ENCODE results near the gene MAGT1.
"Not testable (repeated sequence)": the region's sequence is repeated elsewhere in the genome, so short reads cannot be mapped to it uniquely, and the experiment has no call there.

MAGT1 gene

GRCh38 chrX:77894921-77895886, at the start of gene MAGT1:
MAGT1 (minus strand) TSS chrX:77895435; CDS start chrX:77895410, 25 bp downstream.
- peak; percentile 95 to 97 for DNase-seq

DNA sequence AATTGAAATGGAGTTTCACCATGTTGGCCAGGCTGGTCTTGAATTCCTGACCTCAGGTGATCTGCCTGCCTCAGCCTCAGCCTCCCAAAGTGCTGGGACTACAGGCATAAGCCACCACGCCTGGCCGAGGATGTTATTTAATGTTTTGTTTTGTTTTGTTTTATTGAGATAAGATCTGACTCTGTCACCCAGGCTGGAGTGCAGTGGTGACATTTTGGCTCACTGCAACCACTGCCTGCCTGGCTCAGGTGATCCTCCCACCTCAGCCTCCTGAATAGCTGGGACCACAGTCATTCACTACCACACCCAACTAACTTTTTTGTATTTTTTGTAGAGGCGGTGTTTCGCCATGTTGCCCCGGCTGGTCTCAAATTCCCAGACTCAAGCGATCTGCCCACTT, 49.8 kb upstream of the MAGT1 start:
- DNase-seq: not testable (repeated sequence)

DNA sequence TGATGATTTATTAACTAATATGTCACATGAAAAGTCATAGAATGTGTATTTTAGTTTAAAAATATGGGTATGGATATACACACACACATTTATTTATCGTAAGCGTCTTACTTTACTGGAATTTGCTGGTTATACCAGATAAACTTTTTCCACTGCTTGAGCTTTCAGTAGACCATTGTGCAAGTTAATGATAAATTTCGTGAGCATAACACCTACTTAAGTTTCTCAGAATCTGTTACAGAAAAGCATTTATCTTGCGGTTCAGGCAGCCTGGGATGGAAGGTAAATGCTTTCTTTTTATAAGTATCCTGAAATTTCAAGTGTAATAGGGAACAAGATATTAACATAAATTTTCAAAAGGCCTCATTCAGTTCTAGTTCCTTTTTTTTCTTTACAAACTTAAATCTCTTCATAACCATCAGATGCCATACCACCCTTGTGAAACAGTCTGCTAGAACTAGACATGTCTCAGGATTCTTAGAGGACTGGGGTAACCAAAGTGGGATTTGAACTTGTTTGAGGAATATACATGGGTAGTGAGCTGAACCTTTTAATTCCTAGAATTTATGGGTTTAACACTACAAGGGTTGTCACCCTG, 42.9 kb upstream of the MAGT1 start:
- DNase-seq: no peak

- no peak for DNase-seq
Measured at GRCh38 chrX:77937291-77937690, 42.1 kb upstream of the MAGT1 start.

- no peak for DNase-seq
Measured at GRCh38 chrX:77936299-77936698, 41.1 kb upstream of the MAGT1 start.

- no peak for DNase-seq
Measured at GRCh38 chrX:77935886-77936285, 40.7 kb upstream of the MAGT1 start.

DNA sequence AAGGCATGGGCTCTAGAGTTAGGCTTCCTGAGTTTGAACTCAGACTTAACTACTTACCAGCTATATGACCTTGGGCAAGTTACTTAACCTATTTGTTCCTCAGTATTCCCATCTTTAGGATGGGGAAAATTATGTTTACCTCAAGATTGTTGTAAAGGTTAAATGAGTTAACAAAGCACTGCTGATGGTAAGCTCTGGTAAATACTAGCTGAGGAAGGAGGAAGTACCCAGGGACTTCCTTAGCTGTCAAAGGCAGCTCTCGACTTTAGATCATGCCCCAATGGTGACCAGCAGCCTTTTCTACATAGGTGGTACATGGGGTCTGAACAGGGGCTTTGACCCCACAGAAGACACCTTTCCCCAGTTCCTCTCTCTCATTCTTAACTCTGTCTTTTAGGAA, 35.3 kb upstream of the MAGT1 start:
- no peak for DNase-seq

DNA sequence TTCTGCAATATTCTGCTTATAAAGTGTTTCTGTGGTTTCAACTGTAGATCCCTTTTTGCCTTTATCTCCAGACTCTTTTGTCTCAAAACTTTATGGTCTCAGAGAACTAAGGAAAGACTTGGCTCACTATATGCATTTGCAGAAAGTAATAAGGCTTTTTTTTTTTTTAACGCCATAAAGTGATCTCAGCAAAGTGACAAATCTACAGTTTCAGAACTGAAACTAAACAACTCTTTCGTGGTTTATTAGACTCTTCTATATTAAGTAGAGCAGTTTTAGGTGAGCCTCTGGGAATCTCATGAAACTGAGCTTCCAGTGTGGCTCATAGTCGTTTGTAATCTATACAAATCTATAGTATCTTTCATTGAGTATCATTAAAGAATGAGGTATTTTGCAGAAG, 30.5 kb upstream of the MAGT1 start:
- no peak for DNase-seq

DNA sequence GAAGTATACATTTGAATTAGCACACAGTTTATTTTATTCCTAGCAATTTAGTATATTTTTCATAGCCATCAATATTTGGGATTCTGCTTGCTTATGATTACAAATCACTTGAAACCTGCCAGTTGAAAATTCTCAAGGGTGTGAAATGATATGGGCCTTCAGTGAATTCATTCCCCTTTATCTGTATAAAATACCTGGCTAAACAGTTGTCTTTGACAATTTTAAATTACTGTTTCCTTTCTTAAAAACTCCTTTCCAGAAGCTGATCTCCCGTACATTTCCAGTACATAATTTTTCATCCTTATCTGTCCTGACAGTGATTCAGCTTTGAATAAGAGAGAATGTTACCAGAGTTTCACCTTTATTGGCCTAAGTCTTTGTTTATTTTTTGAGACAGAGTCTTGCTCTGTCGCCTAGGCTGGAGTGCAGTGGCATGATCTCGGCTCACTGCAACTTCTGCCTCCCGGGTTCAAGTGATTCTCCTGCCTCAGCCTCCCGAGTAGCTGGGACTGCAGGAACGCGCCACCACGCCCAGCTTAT, 29.2 kb upstream of the MAGT1 start:
- no peak for DNase-seq

DNA sequence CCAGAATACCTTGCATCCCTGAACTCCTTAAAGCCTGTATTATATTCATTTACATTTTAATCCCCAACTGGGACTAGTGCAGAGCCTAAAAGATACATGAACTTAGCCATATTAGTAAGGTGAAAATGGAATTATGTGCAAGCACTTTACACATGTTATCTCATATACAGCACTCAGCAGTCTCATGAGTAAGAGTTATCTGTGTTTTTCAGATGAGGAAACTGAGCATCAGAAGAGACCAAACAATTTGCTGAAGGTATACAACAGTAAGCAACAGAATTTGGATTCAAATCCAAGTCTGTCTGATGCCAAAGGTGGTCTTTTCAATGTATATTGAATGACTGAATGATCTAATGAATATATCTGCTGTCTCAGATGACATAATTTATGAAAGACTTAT, 27.6 kb upstream of the MAGT1 start:
- no peak for DNase-seq

DNA sequence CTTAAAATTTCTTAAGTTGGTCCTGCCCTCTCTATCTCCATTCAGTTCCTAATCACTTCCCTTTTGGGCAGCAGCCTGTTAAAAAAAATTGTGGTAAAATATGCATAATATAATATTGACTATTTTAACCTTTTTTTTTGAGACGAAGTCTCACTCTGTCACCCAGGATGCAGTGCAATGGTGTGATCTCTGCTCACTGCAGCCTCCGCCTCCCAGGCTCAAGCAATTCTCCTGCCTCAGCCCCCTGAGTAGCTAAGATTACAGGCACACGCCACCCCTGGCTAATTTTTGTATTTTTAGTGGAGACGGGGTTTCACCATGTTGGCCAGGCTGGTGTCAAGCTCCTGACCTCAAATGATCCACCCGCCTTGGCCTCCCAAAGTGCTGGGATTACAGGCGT, 24.1 kb upstream of the MAGT1 start:
- not testable (repeated sequence) for DNase-seq

GRCh38 chrX:77918568-77918967, 23.3 kb upstream of the MAGT1 start:
- DNase-seq: no peak

GRCh38 chrX:77917294-77917933, 22.2 kb upstream of the MAGT1 start:
- DNase-seq: no peak

GRCh38 chrX:77910108-77910840, 15.0 kb upstream of the MAGT1 start, which contains the start of gene ATP7A:
ATP7A (plus strand) TSS chrX:77910693; CDS start chrX:77971642, 60,949 bp downstream.
- peak; percentile 93 to 95 for DNase-seq

DNA sequence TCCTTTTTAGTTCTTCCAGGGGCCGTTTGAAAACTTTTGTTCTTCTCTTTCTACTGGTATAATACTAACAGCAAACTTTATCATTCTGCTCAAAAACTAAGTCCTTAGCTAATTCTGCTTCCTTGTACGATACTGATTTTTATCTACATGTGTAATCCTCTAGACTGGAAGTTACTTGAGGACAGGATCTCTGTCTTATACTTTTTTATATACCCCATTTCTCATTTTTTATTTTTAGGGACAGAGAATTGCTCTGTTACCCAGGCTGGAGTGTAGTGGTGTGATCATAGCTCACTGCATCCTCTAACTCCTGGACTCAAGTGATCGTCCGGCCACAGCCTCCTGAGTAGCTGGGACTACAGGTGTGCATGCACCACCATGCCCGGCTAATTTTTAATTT, 6.3 kb upstream of the MAGT1 start:
- DNase-seq: no peak

GRCh38 chrX:77900688-77901087, 5.5 kb upstream of the MAGT1 start:
- DNase-seq: no peak

GRCh38 chrX:77899081-77899828, 4.0 kb upstream of the MAGT1 start, which contains the start of gene COX7B:
COX7B (plus strand) TSS chrX:77899468; CDS start chrX:77899554, 86 bp downstream.
- DNase-seq: peak; percentile 83 to 93

GRCh38 chrX:77893713-77894112, 1.5 kb downstream of the MAGT1 start:
- no peak for DNase-seq

DNA sequence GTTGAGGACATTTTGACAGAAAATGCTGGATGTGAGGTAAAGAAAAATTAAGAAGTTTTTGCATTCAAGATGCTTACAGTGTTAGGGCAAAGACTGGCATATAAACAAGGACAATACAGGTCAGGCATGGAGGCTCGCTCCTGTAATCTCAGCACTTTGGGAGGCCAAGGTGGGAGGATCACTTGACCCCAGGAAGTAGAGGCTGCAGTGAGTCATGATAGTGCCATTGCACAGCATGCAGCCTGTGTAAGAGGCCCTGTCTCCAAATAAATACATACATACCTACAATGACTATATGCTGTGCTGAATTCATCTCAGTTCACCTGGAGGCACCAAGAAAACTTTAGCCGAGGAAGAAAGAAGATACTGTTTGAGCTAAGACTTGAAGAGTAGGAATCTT, 2.3 kb downstream of the MAGT1 start:
- no peak for DNase-seq

DNA sequence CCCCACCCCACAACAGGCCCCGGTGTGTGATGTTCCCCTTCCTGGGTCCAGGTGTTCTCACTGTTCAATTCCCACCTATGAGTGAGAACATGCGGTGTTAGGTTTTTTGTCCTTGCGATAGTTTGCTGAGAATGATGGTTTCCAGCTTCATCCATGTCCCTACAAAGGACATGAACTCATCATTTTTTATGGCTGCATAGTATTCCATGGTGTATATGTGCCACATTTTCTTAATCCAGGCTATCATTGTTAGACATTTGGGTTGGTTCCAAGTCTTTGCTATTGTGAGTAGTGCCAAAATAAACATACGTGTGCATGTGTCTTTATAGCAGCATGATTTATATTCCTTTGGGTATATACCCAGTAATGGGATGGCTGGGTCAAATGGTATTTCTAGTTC, 13.8 kb downstream of the MAGT1 start:
- not testable (repeated sequence) for DNase-seq

DNA sequence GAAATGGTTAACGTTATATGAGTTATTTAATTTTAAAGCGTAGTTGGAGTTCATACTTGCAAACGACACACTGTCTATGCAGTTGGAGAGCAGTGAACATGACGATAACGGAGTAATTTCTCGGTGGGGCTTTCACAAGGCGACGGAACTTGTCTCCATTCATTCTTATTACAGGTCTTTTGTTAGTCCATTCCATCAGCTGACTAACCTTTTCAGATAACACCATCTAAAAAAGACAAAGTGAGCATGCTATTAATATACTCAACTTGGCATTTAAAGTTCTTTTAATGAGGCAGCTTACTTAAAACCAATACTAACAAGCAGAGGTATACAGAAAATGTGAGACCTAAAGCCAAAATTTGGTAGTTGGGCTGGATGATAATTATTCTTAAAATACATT, 19.9 kb downstream of the MAGT1 start:
- no peak for DNase-seq

DNA sequence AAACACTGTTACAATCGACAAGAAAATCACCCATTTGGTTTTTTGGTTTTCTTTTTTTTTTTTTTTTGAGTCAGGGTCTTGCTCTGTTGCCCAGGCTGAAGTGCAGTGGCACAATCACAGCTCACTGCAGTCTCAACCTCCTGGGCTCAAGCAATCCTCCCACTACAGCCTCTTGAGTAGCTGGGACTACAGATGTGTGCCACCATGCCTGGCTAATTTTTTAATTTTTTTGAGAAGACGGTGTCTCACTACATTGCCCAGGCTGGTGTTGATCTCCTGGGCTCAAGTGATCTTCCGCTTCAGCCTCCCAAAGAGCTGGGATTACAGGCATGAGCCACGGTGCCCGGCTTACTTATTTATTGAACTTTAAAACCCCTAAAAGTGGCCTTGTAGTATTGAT, 63.7 kb downstream of the MAGT1 start:
- not testable (repeated sequence) for DNase-seq

Measured in CD4-positive, alpha-beta T cell treated with Interleukin-1 beta for 1 hour (primary cell).